ENCODE results near the gene CLDN5.

CLDN5 gene

DNA sequence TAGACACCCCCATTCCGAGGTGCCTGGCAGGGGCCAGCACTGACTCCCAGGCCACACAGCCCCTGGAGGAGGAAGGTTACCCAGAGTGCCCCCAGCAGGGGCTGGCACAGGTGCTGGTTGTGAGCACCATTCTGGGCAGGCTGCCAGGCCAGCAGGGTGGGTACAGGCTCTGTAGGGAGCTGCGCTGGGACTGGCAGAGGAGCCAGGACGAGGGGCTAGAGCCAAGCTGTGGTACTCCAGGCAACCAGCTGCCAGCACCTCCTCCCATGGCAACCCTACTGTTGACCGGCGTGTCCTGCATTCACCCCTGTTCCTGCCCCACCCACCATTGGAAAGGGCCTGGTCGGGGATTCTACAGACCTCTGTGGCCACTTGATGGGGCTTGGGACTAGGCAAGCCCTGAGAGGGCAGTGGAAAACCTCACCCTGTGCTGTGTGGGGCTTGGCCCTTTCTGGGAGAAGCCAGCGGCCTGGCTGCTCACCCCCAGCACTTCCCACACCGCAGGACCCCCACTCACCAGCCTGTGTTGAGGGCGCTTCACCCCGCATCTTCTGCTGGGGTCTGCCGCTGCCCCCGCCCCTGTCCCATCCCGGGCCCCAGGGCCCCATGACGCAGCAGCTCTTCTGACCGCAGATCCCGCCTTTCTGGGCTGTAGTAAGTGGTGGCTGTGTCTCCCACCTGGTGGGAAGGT, 1.9 kb downstream of the CLDN5 start:
- no peak for DNase-seq (ENCODE audit: low spot score)

DNA sequence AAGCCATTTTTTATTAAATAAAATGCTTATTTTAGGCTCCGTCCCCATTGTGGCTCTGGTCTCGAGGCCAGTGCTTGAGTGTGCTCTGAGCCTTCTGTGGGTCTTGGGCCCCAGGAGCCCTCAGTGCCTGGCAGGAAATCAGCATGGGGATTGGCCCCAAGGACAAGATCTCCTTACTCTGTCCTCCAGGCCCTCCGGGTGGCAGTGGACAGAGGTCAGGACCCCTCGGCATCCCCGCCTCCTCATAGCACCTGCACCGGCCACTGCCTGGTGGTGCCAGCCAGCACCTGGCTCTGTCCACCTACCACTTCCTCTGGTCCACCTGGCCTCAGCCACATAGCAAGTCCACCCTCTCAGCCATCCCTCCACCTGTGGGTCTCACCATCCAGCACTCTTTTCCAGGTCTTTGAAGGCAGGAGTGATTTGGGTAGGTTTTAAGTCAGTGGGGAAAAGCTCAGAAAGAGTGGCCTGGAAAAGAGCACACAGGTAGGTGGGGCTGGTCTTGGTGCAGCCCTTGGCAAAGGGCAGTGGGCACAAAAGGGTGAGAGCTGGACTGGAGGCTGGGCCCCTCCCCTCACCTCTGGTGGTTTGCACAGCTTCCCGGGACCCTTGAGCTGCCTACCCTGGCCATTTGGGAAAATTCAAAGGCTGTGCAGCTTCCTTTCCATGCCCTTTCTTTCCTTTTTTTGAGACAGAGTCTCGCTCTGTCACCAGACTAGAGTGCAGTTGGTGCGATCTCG, 3.5 kb downstream of the CLDN5 start:
- no peak for DNase-seq (ENCODE audit: low spot score)

DNA sequence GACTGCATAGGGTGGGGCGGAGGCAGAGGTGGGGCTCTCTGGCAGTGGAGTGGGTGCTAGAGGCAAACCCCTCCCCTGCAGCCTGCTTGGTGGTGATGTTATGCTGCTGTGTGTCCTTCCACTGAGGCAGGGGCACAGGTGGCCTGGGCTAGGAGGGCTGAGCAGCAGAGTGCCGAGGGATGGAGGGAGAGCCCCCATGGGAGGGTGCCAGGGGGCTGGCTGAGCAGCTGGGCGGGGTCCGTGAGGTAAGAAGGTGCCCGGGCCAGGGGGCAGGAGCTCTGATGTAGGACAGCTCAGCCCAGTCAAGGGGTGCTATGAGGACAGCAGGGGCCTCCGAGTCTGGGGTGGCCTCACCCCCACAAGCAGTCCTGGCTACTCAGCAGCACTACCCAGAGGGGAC, 4.2 kb downstream of the CLDN5 start:
- no peak for DNase-seq (ENCODE audit: low spot score)

DNA sequence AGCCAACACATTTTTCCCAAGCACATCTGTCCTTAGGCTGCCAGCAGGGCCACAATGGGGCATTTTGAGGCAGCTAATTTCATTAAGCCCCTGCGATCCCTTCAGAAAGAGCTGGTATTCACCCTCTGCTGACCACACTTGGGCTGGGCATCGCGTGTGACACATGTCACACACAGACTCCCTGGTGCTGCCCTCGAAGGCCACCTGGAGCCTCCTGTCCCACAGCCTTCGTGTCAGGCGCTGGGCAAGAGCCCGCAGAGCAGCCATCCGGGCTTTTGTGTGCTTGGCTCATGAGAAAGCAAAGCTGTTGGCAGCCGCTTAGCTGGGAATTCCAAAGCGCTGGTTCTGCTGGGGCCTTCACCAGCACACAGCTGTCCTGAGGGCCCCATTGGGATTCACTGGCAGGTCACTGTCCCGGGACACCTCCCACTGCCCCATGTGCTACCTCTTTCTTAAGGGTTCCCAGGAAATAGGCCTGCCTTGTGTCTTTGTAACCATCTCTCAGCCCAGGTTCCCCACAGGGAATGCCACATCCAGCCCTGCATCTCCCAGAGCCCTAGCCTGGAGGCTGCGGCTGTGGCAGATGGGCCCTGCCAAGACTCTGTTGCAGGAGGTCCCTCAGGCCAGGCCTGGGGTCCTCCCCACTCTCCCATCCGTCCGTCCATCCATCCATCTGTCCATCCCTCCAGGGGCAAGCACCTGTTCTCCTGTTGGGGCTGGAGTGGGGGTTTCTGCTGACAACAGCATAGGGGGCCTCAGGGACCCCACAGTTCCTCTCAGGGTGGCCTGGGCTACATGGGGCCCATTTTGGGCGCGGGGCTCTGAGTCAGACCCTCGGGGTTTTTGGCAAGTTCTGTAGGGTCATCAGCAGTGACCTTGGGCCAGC, 4.9 kb downstream of the CLDN5 start:
- no peak for DNase-seq (ENCODE audit: low spot score)

DNA sequence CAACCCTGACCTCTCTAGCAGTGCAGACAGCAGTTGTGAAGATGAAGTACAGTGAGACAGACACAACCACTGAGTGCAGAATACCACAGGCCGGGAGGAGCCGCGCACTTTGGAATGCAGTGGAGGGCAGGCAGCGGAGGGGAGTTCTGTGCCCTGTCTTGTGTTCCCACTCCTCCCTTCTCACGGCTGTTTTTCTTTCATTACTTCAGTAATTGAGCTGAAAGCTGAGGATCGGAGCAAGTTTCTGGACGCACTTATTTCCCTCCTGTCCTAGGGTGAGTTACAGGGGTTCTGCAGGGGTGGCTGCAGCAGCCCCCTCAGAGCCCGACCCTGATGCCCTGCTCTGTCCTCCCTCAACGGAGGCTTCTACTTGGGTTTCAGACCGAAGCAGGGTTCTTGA, 5.6 kb downstream of the CLDN5 start:
- DNase-seq (ENCODE audit: low spot score), result no peak

DNA sequence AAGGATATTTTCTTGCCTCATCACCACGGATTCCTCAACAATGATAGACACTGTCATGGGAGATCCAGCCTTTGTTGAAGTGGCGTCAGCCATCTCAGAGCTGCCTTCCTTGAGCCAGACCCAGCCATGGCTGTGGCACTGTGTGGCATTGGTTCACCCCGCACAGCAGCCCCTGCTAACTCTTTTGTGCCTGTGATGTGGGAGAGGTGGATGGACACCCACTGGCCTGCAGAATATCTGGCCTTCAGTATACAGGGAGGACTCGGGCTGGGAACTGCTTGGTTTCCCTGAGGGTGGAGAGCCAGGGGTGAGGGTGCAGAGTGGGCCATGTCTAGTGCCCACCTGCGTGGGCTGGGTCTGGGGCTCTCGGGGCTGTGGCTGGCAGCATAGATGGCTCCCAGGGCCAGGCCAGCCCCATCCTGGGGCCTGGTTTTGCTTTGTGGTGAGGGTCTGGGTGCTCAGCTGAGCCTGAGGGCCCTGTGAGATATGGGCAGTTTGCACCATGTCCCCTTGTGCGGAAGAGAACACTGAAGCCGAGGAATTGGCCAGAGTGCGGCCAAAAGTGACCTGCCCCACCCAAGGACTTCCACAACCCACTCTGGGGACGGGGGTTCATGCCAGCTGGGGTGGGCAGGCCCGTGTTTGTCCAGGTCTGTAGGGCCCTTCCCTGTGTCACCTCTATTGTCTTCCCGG, 6.1 kb downstream of the CLDN5 start:
- no peak for DNase-seq (ENCODE audit: low spot score)

DNA sequence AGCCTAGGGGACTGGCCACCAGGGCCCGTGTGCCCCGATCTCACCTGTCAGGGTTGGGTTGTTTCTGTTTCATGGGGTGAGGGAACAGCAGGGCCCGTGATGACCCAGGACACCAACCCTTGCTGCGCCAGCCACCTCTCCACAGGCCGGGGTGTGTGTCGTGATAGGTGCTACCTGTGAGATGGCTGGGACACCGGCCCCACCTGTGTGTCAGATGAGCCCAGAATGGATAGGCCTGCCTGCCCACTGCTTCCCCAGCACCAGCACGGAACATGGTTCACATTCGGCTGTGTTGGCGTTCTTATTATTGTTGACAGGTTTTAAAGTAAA, 7.1 kb downstream of the CLDN5 start:
- no peak for DNase-seq (ENCODE audit: low spot score)

DNA sequence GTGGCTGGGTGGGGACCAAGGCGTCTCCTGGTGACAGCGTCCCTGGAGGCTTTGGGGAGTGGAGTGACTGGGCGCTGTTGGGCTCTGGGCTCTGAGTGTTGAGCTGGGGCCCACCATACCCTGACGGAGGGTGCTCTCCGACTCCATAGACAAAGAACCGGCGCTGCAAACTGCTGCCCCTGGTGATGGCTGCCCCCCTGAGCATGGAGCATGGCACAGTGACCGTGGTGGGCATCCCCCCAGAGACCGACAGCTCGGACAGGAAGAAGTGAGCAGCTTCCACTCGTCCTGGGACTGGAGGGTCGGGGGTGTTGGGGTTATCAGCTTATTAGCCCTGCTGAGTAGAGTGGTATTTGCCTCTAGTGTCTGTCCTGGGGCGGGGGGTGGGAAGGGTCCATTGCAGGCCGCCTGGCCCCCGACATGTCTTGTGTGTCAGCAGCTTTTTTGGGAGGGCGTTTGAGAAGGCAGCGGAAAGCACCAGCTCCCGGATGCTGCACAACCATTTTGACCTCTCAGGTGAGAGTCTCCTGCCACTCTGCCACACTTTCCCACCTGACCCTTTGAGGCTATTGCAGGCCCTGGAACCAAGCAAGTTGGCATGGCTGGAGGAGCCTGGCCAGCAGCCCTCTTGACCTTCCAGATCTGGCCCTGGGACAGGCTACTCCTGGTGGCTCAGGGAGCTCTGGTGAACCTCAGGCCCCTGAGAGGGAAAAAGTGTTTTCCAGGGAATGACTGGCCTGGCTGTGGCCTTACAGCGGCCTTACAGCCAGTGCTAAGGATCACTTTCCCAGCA, 7.6 kb downstream of the CLDN5 start:
- DNase-seq (ENCODE audit: low spot score), result no peak

DNA sequence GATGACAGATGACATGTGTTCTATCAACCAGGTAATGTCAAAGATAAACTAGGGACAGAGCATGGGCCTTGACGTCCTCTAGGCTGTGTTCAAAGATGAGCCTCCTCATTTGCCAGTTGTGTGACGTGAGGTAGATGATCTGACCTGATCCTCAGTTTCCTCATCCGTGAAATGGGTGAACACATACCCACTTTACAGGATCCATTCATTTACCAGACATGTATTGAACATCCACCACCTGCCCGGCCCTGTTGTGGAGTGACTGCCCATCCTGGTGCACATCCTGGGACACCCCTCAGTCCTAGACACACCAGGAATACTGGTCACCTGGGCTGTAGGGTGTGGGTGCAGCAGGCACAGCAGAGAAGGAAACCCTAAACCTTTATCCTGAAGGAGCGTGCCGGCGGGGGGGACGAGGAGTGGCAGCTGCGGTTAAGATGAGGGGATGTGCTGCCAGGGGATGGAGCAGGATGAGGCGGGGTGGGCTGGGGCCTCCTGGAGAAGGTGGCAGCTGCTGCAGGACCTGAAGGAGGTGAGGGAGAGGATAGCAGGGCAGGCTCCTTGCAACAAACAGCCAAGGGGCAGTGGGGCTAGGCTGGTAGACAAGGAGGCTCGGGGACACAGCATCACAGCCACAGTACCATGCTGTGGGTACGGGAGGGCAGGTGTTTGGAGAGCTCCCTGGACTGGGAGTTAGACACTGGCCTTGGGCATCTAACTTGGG, 8.4 kb downstream of the CLDN5 start:
- no peak for DNase-seq (ENCODE audit: low spot score)

DNA sequence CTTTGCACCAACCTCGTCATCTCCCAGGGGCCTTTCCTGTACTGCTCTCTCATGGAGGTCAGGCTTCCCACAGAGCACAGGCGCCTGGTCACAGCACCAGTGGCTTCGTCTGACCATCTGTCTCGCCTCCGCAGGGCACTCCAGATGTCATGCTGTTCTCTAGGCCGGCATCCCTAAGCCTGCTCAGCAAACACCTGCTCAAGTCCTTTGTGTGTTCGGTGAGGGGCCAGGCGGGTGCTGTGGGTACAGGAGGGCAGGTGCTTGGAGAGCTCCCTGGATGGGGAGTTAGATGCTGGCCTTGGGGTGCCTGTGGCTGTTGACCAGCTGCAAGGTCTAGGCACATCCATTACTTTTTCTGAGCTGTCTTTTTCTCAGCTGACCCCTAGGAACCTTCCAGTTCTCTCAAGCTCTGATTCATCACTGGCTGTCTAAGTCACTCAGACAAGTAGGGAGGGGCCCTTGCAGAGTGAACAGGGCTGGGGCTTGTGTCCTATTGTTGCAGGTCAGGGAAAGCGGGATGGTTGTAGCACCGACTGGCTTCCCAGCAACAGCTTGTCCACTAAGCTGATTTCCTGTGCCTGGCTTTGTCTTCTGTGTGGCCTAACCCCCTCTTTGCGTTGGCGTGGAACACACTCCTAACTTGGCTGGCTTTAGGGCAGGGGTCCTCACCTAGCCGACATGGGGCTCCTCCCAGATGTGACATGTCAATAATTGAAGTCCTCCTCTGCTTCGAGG, 9.2 kb downstream of the CLDN5 start:
- no peak for DNase-seq (ENCODE audit: low spot score)

DNA sequence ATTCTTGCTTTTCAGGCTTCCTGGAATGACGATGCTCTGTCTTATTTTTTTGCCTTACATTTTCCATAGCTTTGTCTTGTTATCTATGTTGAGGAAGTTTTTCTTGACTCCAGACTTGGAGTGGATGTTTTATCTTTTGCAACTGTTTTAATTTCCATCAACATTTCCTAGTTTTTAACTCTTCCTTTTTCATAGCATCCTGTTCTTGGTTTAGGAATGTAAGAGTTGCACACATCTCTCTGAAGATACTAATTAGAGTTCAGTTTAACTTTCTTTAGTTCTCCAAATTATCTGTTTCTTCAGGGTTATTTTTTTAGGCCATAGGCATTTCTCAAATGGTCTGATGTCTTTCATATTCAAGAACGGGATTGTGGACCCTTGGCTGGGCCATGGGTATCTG, 10.4 kb downstream of the CLDN5 start:
- DNase-seq (ENCODE audit: low spot score), result no peak

DNA sequence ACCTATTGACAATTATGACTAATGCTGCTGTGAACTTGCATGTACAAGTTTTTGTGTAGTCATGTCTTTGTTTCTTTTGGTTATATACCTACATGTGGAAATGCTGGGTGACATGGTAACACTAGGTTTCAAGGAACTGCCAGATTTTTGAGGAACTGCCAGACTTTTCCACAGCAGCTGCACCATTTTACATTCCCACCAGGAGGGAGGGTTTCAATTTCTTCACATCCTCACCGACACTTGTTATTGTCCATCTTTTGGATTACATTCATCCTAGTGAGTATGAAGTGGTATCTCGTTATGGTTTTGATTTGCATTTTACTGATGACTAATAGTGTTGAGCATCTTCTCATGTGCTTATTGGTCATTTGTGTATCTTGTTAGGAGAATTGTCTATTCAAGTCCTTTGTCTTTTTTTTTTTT, 13.3 kb downstream of the CLDN5 start:
- no peak for DNase-seq (ENCODE audit: low spot score)

DNA sequence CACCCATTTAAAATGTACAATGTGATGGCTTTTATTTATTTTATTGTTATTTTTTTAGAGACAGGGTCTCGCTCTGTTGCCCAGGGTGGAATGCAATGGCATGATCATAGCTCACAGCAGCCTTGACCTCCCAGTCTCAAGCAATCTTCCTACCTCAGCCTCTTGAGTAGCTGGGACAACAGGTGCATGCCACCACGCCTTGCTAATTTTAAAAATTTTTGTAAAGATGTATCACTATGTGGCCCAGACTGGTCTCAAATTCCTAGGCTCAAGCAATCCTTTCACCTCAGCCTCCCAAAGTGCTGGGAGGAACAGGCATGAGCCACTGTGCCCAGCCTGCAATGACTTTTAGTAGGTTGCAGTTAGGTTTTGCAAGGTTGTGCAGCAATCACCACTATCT, 14.3 kb downstream of the CLDN5 start:
- DNase-seq (ENCODE audit: low spot score), result no peak

DNA sequence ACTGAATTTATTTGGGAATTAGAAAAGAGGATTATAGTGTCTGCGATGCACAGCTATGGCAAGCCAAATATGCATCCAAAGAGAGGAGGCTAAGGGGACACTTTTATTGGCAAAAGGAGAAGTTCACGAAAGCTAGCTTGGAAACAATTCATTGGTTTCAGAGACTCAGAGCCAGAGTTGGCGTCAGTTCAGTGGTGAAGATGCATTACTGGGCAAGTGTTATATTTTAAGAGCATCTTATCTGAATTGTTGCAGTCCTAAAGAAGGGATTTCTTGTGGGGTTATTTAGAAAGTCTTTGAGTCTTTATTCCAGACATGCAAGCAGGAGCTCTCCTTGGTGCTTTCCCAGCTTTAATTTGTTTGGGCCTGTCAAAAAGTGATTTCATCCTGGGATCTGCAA, 15.0 kb downstream of the CLDN5 start:
- DNase-seq (ENCODE audit: low spot score), result no peak

DNA sequence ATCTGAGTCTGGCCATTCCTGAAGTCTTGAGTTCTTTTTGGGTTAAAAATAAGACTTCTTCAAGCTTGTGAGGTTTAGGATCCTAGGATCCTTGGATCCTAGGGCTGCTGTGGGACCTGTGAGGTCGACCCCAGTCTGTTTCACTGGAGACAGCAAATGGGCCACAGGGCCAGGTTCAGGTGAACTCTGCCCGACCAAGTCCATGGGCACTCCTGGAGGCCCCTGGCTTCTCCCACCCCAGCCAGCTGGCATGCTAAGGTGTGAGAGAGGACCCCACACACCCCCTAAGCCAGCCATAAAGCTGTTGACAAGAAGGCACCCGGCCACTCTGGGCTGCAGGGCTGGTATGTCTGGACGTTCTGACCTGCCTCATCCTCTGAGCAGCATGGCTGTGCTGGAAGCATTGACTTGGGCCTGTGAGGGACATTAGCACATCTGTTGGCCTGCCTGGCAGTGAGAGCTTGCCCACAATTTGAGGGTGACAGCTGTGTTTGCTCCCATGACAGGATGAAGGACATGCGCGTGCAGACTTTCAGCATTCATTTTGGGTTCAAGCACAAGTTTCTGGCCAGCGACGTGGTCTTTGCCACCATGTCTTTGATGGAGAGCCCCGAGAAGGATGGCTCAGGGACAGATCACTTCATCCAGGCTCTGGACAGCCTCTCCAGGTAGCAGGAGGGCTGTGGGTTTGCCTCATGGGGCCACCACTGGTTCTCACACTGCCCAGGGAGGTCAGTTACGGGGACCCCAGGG, 16.0 kb downstream of the CLDN5 start:
- no peak for DNase-seq (ENCODE audit: low spot score)

DNA sequence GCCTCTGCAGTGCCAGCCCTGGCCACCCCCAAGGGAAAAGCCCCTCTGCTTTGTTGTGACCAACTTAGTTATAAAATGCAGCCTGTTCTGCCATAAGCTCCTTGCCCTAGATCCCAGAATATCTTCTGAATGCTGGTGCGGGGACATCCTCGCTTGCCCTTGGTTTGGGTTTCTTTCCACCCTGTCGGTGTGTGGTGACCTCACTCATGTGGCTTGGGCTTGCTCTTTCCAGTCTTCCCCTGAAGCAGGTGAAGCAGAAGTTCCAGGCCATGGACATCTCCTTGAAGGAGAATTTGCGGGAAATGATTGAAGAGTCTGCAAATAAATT, 16.7 kb downstream of the CLDN5 start:
- DNase-seq (ENCODE audit: low spot score), result no peak

DNA sequence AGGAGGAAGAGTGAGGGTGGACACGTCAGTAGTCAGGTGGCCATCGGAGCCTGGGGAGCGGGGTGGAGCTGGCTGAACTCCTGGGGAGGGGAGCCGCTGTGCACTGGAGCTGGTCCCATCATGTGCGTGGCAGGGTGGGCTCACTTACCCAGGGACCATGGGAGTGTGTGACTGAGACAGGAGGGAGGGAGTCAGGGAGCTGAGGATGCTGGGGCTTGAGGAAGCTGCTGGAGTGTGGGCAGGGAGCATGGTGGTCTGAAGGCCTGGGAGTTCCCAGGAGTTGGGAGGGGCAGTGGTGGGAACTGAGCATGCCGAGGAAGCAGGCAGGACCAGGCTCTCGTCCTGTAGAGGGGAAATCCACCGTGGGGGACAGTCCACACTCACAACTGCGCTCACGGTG, 18.0 kb downstream of the CLDN5 start:
- no peak for DNase-seq (ENCODE audit: low spot score)

DNA sequence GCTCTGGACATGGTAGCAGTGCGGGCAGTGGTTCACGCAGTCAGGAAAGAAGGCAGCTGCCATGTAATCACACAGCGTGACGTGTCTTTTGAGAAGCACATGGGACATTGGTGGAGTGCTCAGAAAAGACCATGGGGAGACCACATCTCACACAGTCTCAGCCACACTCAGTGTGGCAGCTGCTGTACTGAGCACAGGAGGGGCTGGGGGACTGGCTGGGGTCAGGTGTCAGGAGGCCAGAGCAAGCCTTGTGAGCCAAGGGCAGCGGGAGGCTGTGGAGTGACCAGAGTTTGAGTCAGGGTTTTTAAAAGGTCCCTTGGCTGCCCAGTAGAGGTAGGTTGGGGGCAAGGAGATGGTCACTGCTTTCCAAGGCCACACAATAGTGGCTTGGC, 18.5 kb downstream of the CLDN5 start:
- no peak for DNase-seq (ENCODE audit: low spot score)

DNA sequence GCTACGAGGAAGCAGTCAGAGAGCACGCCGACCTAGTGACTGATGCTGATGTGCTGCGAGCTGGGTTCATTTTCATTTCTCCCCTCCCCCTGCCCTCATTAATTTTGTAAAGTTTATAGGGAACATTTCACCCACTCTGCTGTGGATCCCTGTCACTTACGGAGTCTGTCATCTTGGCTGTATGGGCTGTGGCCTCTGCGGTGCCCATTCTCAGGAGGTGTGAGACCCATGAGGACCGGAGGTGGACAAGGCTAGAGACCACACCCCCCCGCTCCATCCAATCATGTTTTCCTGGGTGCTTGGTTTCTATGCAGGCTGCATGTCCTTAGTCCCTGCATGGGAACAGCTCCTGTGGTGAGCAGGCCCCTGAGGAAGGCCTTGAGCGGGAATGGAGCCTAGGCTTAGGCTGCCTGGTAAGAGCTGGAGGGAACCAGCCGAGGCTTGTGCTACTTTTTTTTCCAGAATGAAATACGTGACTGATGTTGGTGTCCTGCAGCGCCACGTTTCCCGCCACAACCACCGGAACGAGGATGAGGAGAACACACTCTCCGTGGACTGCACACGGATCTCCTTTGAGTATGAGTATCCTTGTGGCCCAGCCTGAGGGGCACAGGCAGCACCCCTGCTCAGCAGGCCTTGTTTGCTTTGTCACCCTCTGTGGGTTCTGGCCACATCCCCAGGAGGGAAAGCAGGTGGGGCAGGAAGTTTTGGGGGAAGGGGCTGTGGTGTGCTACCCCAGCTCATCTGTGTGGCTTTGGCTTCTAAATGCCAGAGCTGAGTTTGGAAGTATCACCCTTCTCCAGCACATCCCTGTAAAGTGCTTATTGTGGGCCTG, 19.1 kb downstream of the CLDN5 start:
- no peak for DNase-seq (ENCODE audit: low spot score)
